WI38 (cell line): ENCODE data around the gene CEP72.

Experiments
- H3K4me3 ChIP-seq: 2 replicates; pipeline ENCODE4 v1.5.1; 2011; ENCODE audit warnings: low read depth, mild to moderate bottlenecking, control low read depth, low read length
- CTCF ChIP-seq: IDR thresholded peaks from 2 replicates; pipeline ENCODE4 v1.5.1; 2012; ENCODE audit warnings: low read depth, mild to moderate bottlenecking, control low read depth, low read length

The CEP72 gene

DNA sequence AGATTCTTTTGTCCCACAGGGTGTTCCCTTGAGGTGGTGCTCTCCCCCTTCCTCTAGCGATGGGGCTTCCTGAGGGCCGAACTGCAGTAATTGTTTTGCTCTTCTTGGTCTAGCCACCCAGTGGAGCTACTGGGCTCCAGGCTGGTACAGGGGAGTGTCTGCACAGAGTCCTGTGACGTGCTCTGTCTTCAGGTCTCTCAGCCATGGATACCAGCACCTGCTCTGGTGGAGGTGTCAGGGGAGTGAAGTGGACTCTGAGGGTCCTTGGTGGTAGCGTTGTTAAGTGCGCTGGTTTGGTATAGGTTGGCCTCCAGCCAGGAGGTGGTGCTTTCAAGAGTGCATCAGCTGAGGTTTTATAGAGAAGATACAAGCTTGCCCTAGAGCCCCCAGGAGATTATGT is 20.4 kb upstream of the CEP72 start:
- no peak for TF ChIP-seq CTCF
- no peak overlapping the region for H3K4me3 ChIP-seq

GRCh38 chr5:592158-592557 is 20.0 kb upstream of the CEP72 start:
- TF ChIP-seq CTCF = no peak
- H3K4me3 ChIP-seq = no peak overlapping the region

GRCh38 chr5:593511-593910 is 18.6 kb upstream of the CEP72 start:
- TF ChIP-seq CTCF = no peak
- no peak overlapping the region for H3K4me3 ChIP-seq

- no peak for TF ChIP-seq CTCF
- no peak overlapping the region for H3K4me3 ChIP-seq
Observed at GRCh38 chr5:594226-594860, 17.8 kb upstream of the CEP72 start.

DNA sequence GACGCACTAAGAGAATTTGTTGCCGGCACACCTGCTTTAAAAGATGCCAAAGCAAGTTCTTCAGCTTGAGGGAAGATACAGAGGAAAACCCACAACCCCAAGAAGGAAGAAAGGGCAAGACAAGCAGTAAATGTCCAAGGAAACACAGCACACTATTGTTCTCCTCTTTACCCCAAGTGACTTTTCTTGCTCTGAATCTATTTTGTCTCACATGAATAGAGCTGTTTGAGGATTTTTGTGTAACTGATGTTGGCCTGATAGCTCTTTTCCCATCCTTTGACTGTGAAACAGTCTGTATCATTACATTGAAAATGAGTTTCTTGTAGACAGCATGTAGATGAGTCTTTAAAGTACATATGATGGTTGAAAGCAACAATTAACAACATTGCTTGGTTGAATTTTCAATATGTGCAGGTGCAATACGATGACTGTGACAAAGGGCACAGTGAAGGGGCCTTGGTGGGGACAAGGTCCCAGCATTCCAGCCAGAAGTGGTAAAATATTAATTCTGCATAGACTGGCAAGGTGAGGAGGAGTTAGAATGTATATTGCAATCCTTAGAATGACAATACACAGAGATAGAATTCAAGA is 16.8 kb upstream of the CEP72 start:
- H3K4me3 ChIP-seq = no peak overlapping the region
- TF ChIP-seq CTCF = no peak

- no peak overlapping the region for H3K4me3 ChIP-seq
- TF ChIP-seq CTCF = no peak
Observed at GRCh38 chr5:597871-598563, 14.1 kb upstream of the CEP72 start.

- TF ChIP-seq CTCF = no peak
- H3K4me3 ChIP-seq = no peak overlapping the region
Observed at GRCh38 chr5:598564-598890, 13.6 kb upstream of the CEP72 start.
